Gastrocnemius medialis (tissue), 4 donors: ENCODE measurements around the gene PFN1.

ENCODE experiments used
- POLR2A ChIP-seq, 2 donors: fragments of 450-650 bp; IDR thresholded peaks; one replicate each; pipeline ENCODE4 v1.6.1; 2017; ENCODE audit warnings: antibody characterized with exemption in 2 of 2, mild to moderate bottlenecking in 2 of 2, moderate library complexity in 2 of 2
- TF ChIP-seq, protein P1 (sequence below), 5 experiments: fragments of 450-650 bp in 3 of 5; fragments of 200-600 bp in 2 of 5; sonication (generic) in 2 of 5; IDR thresholded peaks in 4 of 5; conservative IDR thresholded peaks in 1 of 5; 1 replicate in 4 of 5; 2 replicates in 1 of 5; pipeline ENCODE4 v1.5.1; 2016 to 2019; ENCODE audit warnings: antibody characterized with exemption in 5 of 5, mild to moderate bottlenecking in 3 of 5, moderate library complexity in 3 of 5

DNA sequence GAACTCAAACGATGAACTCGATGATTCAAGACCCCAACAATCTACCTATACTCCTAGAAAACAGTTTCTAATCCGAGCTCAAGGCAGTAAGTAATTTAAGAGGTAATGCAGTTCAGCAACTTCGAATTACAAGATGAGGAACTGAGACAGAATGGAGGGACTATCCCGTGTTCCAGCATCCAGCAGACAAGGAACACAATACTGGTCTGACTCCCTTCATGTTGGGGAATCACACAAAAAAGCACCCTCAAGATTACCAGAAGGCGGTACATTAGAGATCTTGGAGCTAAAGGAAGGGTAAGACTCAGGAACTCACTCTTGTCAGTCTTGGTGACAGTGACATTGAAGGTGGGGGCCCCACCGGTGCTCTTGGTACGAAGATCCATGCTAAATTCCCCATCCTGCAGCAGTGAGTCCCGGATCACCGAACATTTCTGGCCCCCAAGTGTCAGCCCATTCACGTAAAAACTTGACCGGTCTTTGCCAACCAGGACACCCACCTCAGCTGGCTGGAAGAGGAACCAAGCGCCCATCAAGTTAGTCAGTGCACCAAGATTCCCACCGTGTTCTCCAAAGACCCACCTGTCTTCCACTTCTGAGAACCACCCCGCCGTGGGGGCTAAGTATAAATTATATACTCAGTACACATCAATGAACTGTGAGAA lies 1.9 kb downstream of the PFN1 start:
- TF ChIP-seq, protein P1, sequence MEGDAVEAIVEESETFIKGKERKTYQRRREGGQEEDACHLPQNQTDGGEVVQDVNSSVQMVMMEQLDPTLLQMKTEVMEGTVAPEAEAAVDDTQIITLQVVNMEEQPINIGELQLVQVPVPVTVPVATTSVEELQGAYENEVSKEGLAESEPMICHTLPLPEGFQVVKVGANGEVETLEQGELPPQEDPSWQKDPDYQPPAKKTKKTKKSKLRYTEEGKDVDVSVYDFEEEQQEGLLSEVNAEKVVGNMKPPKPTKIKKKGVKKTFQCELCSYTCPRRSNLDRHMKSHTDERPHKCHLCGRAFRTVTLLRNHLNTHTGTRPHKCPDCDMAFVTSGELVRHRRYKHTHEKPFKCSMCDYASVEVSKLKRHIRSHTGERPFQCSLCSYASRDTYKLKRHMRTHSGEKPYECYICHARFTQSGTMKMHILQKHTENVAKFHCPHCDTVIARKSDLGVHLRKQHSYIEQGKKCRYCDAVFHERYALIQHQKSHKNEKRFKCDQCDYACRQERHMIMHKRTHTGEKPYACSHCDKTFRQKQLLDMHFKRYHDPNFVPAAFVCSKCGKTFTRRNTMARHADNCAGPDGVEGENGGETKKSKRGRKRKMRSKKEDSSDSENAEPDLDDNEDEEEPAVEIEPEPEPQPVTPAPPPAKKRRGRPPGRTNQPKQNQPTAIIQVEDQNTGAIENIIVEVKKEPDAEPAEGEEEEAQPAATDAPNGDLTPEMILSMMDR (IDR thresholded peaks at IDR 0.05 in 4 of 5, conservative IDR thresholded peaks at IDR 0.05 in 1 of 5), result no peak
- TF ChIP-seq POLR2A (IDR thresholded peaks at IDR 0.05), result no peak
